Adipocyte (in vitro differentiated cells): ENCODE results near the gene TBX2.

Experiments
- DNase-seq: peaks from one replicate; pipeline ENCODE4 v3.0.0-alpha.2; 2015; ENCODE audit warnings: low read depth
- H3K27me3 ChIP-seq: replicated peaks from 2 replicates; pipeline ENCODE4 v1.7.0; 2013; ENCODE audit warnings: mild to moderate bottlenecking, low read length, moderate library complexity; ENCODE audit not compliant: control insufficient read depth, insufficient read depth
- H3K36me3 ChIP-seq: 2 replicates; pipeline ENCODE4 v1.7.0; 2013; ENCODE audit warnings: low read length, mild to moderate bottlenecking, moderate library complexity; ENCODE audit not compliant: control insufficient read depth, insufficient read depth, severe bottlenecking
- H3K4me1 ChIP-seq: 2 replicates; pipeline ENCODE4 v1.7.0; 2013; ENCODE audit warnings: mild to moderate bottlenecking, low read length, moderate library complexity; ENCODE audit not compliant: control insufficient read depth, insufficient read depth
- H3K4me3 ChIP-seq: 2 replicates; pipeline ENCODE4 v1.7.0; 2013; ENCODE audit warnings: mild to moderate bottlenecking, low read length, moderate library complexity
- H3K9ac ChIP-seq: 2 replicates; pipeline ENCODE4 v1.7.0; 2013; ENCODE audit warnings: mild to moderate bottlenecking, low read length, moderate library complexity
- H3K9me3 ChIP-seq: 2 replicates; pipeline ENCODE4 v1.7.0; 2013; ENCODE audit warnings: mild to moderate bottlenecking, low read length, moderate library complexity; ENCODE audit not compliant: control insufficient read depth

TBX2 gene

DNA sequence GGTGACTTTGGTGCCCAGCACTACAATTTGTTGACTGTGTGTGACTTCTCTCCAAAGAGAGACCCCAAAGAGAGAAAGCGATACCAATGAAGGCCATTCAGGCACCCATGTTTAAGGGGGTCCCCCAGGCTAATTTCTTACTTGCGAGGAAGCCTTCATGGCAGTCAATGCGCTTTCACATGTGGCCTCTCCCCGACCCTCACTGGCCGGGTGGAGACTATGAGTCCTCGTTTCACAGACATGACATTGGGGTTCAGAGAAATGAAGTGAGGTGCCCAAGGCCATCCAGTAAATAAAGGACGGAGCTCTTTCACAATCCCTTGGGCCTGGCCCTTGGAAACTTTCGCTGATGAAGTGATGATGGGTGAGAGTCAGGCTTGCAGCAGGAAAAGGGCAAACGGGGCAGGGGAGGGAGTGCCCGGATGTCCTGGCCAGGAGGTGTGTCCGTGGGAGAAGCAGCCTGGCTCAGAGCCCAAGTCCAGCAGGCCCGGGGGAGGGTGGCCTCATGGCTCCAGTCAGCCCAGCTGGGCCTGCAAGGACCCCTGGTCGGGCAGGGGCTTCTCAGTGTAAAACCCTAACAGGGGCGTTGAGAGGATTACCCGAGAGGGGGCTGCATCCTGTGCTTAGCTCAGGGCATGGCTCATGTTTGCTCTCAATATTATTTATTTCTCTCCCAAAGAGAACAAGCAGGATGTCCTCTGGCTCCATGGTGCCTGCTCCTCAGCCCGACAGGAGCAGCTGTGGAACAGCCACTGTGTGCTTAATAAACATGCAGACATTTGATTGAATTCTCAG is 14.7 kb downstream of the TBX2 start:
- Histone ChIP-seq H3K4me3 (no peak overlapping the region), H3K9me3 (no peaks in the 10 kb centered on the region), H3K27me3 (no peaks in the 10 kb centered on the region), H3K36me3 (no peaks in the 10 kb centered on the region), H3K4me1 (peaks cover 30% of the 10 kb centered on the region), H3K9ac (no peak overlapping the region)
- no peak for DNase-seq

DNA sequence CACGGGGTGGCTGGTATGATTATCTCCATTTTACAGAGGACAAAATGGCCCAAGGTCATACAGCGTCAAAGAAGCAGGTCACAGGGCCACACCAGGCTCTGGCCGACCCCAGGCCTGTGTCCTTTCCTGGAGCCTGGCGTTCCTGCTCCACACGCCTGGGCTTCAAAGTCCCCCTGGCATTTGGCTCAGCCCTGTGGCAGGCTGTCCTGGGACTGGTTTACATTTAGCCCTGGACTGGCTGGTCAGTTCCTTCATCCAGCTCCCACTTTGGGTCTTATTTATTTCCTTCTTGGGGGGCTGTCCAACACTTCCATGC is 15.3 kb downstream of the TBX2 start:
- Histone ChIP-seq H3K36me3 (no peaks in the 10 kb centered on the region), H3K27me3 (no peaks in the 10 kb centered on the region), H3K4me3 (no peak overlapping the region), H3K9ac (no peak overlapping the region), H3K9me3 (no peaks in the 10 kb centered on the region), H3K4me1 (peaks cover 28% of the 10 kb centered on the region)
- no peak for DNase-seq

DNA sequence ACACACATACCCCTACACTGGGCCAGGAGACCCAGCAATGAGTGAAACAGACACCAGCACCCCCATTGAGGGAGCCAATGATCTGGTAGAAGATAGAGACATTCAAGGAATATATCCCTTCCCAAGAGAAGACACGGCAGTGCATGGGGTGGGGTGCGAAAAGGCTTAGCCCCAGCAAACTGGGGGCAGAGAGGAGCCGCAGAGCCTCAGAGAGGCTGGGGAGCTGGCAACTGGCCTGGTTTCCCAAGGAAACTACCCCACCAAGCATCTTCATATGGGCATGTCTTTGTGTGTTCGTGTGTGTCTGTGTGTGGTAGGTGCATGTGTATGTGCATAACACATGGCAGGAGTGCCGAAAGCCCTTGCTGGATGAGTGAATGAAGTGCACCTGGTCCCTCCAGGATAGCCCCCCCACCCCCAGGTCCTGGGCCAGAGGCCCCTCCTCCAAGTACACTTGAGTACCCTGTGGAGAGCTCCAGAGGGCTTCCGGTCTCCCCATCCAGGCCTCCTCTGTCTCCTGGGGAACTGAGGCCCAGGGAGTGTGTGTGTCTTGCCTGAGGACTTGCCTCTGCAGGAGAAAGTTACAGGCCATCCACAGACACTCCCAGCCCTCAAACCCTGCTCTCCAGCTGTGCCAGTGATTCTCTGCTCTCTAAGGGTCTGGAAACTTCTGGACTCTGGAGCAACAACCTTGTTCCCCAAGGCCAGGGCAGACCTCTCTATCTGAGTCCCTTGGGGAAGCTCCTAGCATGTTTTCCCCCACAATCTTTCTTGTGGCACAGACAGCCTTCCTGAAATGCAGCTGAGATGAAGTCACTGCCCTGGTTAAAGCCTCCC is 15.9 kb downstream of the TBX2 start:
- peak; percentile 66 for DNase-seq

DNA sequence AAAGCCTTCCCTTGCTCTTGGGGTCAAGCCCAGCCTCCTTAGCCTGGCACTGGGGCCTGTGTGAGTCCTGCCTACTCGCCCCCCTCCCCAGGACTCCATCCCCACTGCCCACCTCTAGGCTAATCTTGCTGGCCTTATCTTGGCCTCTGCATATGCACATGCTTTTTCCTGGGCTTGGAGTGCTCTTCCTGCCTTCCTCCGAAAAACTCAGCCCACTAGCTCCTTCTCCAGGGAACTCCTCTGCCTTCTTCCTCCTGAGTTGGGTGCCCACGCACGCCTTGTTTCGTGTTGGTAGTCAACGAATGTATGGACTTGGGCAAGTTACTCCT is 16.5 kb downstream of the TBX2 start:
- no peak for DNase-seq
- H3K4me3 ChIP-seq: no peak overlapping the region
- no peaks in the 10 kb centered on the region for H3K36me3 ChIP-seq
- H3K4me1 ChIP-seq: peaks cover 22% of the 10 kb centered on the region
- H3K9ac ChIP-seq: peak overlapping the region; percentile 69
- H3K27me3 ChIP-seq: peaks cover 4% of the 10 kb centered on the region
- H3K9me3 ChIP-seq: no peaks in the 10 kb centered on the region

More for the DNA sequence above, 15.9 kb downstream of the TBX2 start:
- H3K9ac ChIP-seq: no peak overlapping the region
- H3K4me1 ChIP-seq: peaks cover 22% of the 10 kb centered on the region
- H3K36me3 ChIP-seq: no peaks in the 10 kb centered on the region
- H3K27me3 ChIP-seq: no peaks in the 10 kb centered on the region
- H3K9me3 ChIP-seq: no peaks in the 10 kb centered on the region
- no peak overlapping the region for H3K4me3 ChIP-seq

DNA sequence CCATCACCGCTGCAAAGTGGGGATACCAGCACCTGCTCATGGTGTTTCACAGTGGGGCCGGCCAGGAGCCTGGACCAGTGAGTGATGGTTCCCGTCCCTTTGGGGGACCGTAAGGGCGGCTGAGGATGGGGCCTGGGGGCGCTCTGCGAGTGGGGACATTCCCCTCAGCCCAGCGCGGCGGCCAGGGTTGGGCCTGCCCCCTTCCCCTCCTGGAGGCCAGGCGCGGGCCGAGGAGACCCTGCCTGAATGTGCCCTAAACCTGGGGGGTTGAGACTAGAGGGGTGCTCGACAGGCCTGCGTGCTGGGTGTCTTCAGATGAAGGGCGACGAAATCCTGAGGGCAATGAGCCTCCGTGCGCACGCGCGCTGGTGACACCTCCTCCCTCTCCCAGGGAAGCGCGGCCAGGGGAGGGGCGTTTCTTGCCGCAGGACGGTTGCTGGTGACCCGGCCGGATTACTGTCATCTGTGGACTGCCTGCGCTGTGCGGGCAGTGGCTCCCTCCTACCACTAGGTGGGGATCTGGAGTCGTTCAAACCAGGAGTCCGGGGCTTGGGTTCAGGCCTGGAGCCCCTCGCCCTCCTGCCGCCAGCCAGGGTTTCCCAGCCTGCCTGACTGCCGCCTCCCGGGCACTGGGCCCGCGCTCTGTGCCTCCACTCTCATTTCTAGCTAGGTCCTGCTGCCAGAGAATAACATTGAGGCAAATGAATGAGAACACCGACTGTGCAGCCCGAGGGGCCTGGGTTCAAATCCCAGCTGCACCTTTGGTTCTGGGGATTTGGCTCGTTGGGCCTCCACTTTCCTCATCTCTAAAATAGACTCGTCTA is 17.1 kb downstream of the TBX2 start:
- H3K36me3 ChIP-seq: no peaks in the 10 kb centered on the region
- peaks cover 22% of the 10 kb centered on the region for H3K4me1 ChIP-seq
- peaks cover 9% of the 10 kb centered on the region for H3K27me3 ChIP-seq
- no peaks in the 10 kb centered on the region for H3K9me3 ChIP-seq
- peak overlapping the region; percentile 57 for H3K4me3 ChIP-seq
- DNase-seq: peak; percentile 94
- peak overlapping the region; percentile 69 for H3K9ac ChIP-seq

DNA sequence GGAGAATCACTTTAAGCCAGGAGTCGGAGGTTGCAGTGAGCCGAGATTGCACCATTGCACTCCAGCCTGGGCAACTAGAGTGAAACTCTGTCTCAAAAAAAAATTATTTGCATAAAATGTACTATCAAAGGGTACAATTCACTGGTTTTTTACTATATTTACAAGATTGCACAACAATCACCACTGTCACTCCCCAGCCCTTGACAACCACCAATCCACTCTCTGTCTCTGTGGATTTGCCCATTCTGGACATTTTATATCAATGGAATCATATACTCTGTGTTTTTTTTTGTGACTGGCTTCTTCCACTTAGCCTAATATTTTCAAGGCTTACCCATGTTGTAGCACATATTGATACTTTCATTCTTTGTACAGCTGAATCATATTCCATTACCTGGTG is 18.8 kb downstream of the TBX2 start:
- H3K9ac ChIP-seq: no peak overlapping the region
- no peaks in the 10 kb centered on the region for H3K9me3 ChIP-seq
- H3K36me3 ChIP-seq: no peaks in the 10 kb centered on the region
- H3K27me3 ChIP-seq: peaks cover 9% of the 10 kb centered on the region
- no peak for DNase-seq
- H3K4me3 ChIP-seq: no peak overlapping the region
- peaks cover 23% of the 10 kb centered on the region for H3K4me1 ChIP-seq

DNA sequence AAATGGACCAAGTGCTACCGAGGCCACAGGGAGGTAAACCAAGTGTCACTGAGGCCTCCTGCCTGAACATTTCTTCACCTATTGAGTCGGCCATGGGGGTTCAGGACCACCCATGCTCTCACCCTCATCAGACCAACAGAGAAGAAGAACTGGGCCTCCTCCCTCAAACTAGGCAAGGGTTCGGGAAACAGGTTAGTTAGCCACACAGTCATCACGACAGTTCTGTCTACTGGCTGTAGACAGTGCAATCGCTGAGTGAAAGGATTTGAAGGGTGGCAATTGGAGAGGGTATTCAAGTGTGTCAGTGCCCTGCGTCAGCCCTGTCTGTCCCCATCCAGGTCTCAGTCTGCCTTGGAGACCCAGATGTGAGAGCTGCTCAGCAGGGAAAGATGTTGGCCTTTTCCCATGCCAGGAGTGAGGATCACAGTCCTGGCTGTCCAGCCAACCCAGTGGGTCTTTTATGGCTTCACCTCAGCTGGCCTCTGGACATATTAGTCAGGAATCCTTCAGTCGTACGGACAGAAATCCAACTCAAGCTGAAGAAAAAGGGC is 19.9 kb downstream of the TBX2 start:
- H3K4me3 ChIP-seq: no peak overlapping the region
- no peaks in the 10 kb centered on the region for H3K36me3 ChIP-seq
- peaks cover 9% of the 10 kb centered on the region for H3K27me3 ChIP-seq
- peaks cover 23% of the 10 kb centered on the region for H3K4me1 ChIP-seq
- DNase-seq: no peak
- H3K9me3 ChIP-seq: no peaks in the 10 kb centered on the region
- no peak overlapping the region for H3K9ac ChIP-seq

DNA sequence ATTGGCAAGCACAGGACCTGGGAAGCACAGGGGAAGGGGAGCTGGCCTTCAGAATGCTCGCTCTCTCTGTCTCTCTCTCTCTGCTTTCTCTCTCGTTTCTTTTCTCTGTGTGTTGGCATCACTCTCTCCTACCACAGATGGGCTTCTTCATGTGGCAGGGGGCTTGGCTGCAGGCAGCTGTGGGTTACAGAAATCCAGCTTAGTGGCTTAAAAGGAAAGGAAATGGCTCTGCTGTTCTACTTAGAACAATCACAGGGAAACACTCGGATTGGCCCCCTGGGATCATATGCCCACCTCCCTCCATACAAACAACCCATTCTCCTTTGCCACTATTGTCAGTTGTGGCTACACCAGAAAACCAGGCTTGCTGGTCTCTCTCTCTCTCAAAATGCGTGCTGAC is 20.4 kb downstream of the TBX2 start:
- H3K36me3 ChIP-seq: no peaks in the 10 kb centered on the region
- H3K27me3 ChIP-seq: peaks cover 9% of the 10 kb centered on the region
- H3K9ac ChIP-seq: no peak overlapping the region
- H3K4me3 ChIP-seq: no peak overlapping the region
- H3K4me1 ChIP-seq: peaks cover 23% of the 10 kb centered on the region
- no peaks in the 10 kb centered on the region for H3K9me3 ChIP-seq
- DNase-seq: no peak

DNA sequence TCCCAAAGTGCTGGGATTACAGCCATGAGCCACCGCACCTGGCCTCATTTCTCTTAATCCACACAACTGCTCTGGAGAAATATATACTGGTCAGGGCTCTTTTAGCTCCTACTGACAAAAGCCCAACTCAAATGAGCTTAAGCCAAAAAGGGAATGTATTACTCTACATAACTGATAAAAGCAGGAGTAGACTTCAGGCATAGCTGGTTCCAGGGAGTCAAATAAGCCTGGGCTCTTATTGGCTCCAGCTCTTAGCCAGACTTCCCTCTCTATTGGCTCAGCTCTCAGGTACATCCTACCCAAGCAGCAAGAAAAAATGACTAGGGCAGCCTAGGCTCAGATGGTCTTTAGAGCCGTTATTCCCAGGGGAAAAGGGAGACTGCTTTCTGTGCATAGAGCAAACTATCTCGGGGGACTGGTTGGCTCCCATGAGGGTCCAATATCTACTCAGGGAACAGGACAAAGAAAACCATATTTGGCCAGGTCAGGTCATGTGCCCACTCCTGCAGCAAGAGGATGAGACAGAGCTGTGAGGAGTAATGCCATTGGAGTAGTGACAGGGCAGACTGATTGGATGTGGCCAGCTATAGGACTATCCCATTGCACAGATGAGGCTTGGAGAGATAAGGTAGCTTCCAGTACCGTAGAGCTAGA is 21.2 kb downstream of the TBX2 start:
- H3K9ac ChIP-seq: no peak overlapping the region
- no peaks in the 10 kb centered on the region for H3K9me3 ChIP-seq
- no peaks in the 10 kb centered on the region for H3K36me3 ChIP-seq
- no peak overlapping the region for H3K4me3 ChIP-seq
- H3K27me3 ChIP-seq: peaks cover 9% of the 10 kb centered on the region
- H3K4me1 ChIP-seq: peaks cover 23% of the 10 kb centered on the region
- no peak for DNase-seq

DNA sequence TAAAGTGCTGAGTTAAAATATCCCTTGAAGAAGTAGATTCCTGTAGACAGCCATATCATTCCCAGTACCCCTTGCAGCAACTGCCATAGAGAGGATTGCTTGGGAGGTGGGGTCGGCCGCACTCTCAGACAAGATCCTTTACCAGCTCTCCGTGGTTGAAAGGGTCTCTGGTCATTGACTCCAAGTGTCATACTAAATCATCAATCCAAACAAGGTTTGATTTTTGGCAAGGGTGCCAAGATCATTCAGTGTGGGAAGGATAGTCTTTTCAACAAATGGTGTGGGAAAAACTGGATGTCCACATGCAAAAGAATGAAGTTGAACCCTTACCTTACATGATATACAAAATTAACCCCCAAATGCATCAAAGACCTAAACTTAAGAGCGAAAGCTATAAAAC is 21.8 kb downstream of the TBX2 start:
- H3K27me3 ChIP-seq: peaks cover 9% of the 10 kb centered on the region
- no peak for DNase-seq
- peaks cover 22% of the 10 kb centered on the region for H3K4me1 ChIP-seq
- H3K36me3 ChIP-seq: no peaks in the 10 kb centered on the region
- H3K4me3 ChIP-seq: no peak overlapping the region
- no peak overlapping the region for H3K9ac ChIP-seq
- H3K9me3 ChIP-seq: no peaks in the 10 kb centered on the region
